Upper lobe of left lung (tissue), 6 donors: ENCODE results near the gene ADPGK. TPM values are rescaled to one million over a fixed set of nuclear protein-coding genes. Genes with fewer than 3 reads are reported as not detected.
A peak's percentile ranks its signal among the peaks of the same experiment; 100 is the strongest.

Experiments used
- ATAC-seq, 2 donors: fragments of 200-7000 bp; cut with Tn5 transposase; one replicate each; pipeline ENCODE4 v1.9.1; 2022; ENCODE audit warnings: mild to moderate bottlenecking in 2 of 2, moderate library complexity in 2 of 2; ENCODE audit not compliant: low FRiP score in 2 of 2
- DNase-seq, 2 donors: peaks; one replicate each; pipeline ENCODE4 v3.0.0-alpha.2; 2019 to 2020
- H3K27ac ChIP-seq, 4 donors: fragments of 200-600 bp; sonication (generic); one replicate each; pipeline ENCODE4 v1.5.1; 2016 to 2019
- H3K27me3 ChIP-seq, 4 donors: fragments of 200-600 bp; sonication (generic); one replicate each; pipeline ENCODE4 v1.5.1; 2017 to 2019
- H3K36me3 ChIP-seq, 4 donors: fragments of 200-600 bp; sonication (generic); one replicate each; pipeline ENCODE4 v1.5.1; 2016 to 2019
- H3K4me1 ChIP-seq, 4 donors: fragments of 200-600 bp; sonication (generic); one replicate each; pipeline ENCODE4 v1.5.1; 2018 to 2019
- H3K4me3 ChIP-seq, 4 donors: fragments of 200-600 bp; sonication (generic); one replicate each; pipeline ENCODE4 v1.5.1; 2017 to 2019; ENCODE audit warnings: mild to moderate bottlenecking in 2 of 4, moderate library complexity in 1 of 4
- H3K9me3 ChIP-seq, 4 donors: fragments of 200-600 bp; sonication (generic); one replicate each; pipeline ENCODE4 v1.5.1; 2018 to 2019
- EP300 ChIP-seq, 4 donors: sonication (generic); formaldehyde crosslinking; IDR thresholded peaks; one replicate each; pipeline ENCODE4 v1.5.1; 2017; ENCODE audit warnings: antibody characterized with exemption in 4 of 4, control low read depth in 2 of 4
- POLR2A ChIP-seq, 4 donors: fragments of 450-650 bp; IDR thresholded peaks; one replicate each; pipeline ENCODE4 v1.5.1; 2016 to 2017; ENCODE audit warnings: antibody characterized with exemption in 4 of 4, mild to moderate bottlenecking in 2 of 4
- POLR2AphosphoS5 ChIP-seq, 2 donors: sonication (generic); formaldehyde crosslinking; IDR thresholded peaks; one replicate each; pipeline ENCODE4 v1.5.1; 2017; ENCODE audit warnings: antibody characterized with exemption in 2 of 2
- WGBS, 2 donors: methylation state at CpG; one replicate each; pipeline ENCODE4 v1.1.5; 2017 to 2018; 5-methylcytosine and 5-hydroxymethylcytosine counted together
- total RNA-seq, 6 donors: library from RNA; depleted of rRNA in 4 of 6; stranded (reverse); fragments of >200 nt in 4 of 6; gene quantifications; one replicate each; pipeline versions ENCODE4 v1.1.0 to v1.2.1, GENCODE V29; 2016 to 2021
- TF ChIP-seq, protein P1 (sequence below), 6 experiments: fragments of 450-650 bp in 4 of 6; fragments of 200-600 bp in 2 of 6; sonication (generic) in 2 of 6; IDR thresholded peaks; one replicate each; pipeline ENCODE4 v1.5.1; 2016 to 2019; ENCODE audit warnings: antibody characterized with exemption in 6 of 6
- donor health status: DM: no; HTN: no; CAD: no; lungs with moderate emphysema.
- donor health status: DM: no; HTN: yes; CAD: no; lungs with severe emphysema.

The ADPGK gene
- total RNA-seq, 6 donors from 2014 or later = 71.5 to 211 (median 98.1) TPM

GRCh38 chr15:72786242-72786641, 2.7 kb upstream of the ADPGK start:
- no peaks in the 10 kb centered on the region for H3K9me3 ChIP-seq
- TF ChIP-seq EP300 (IDR thresholded peaks at IDR 0.05) (no peak), POLR2A (IDR thresholded peaks at IDR 0.05) (no peak), POLR2AphosphoS5 (IDR thresholded peaks at IDR 0.05) (no peak)
- TF ChIP-seq, protein P1, sequence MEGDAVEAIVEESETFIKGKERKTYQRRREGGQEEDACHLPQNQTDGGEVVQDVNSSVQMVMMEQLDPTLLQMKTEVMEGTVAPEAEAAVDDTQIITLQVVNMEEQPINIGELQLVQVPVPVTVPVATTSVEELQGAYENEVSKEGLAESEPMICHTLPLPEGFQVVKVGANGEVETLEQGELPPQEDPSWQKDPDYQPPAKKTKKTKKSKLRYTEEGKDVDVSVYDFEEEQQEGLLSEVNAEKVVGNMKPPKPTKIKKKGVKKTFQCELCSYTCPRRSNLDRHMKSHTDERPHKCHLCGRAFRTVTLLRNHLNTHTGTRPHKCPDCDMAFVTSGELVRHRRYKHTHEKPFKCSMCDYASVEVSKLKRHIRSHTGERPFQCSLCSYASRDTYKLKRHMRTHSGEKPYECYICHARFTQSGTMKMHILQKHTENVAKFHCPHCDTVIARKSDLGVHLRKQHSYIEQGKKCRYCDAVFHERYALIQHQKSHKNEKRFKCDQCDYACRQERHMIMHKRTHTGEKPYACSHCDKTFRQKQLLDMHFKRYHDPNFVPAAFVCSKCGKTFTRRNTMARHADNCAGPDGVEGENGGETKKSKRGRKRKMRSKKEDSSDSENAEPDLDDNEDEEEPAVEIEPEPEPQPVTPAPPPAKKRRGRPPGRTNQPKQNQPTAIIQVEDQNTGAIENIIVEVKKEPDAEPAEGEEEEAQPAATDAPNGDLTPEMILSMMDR (IDR thresholded peaks at IDR 0.05) = no peak
- ATAC-seq (no peak), DNase-seq (no peak)
- H3K36me3 ChIP-seq = peaks cover 0 to under 1% (median 0%) of the 10 kb centered on the region in 4 donors
- H3K27me3 ChIP-seq = no peaks in the 10 kb centered on the region
- H3K27ac ChIP-seq = no peak overlapping the region
- 92 to 94% methylated on average over 4 of the region's 4 CpGs for WGBS, 2 donors
- no peak overlapping the region for H3K4me3 ChIP-seq
- peaks cover 20 to 25% (median 22%) of the 10 kb centered on the region in 4 donors for H3K4me1 ChIP-seq

DNA sequence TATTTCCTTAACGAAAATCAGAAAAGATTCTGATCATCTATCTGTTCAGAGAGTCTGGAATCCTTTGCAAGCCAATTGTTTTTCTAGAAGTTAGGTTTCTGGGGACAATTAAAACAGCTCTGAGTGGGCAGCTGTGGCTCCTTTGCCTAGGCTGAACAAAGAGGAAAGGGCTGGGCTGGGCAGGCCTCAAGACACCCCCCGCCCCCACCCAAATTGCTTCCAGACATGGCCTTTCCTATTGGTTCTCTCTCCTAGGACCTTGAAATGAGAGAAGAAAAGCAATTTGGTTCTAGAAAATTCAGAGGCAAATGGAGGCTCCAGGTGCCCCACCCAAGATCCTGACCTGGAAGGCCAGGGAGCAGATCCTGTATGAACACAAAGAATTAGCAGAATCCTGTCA, 2.3 kb upstream of the ADPGK start:
- Histone ChIP-seq H3K27ac (peak overlapping the region in 1 of 4 donors; percentile 93), H3K27me3 (no peaks in the 10 kb centered on the region), H3K4me1 (peaks cover 24 to 29% (median 26%) of the 10 kb centered on the region in 4 donors), H3K36me3 (peaks cover 0 to 4% (median 0%) of the 10 kb centered on the region in 4 donors), H3K4me3 (no peak overlapping the region), H3K9me3 (no peaks in the 10 kb centered on the region)
- TF ChIP-seq POLR2AphosphoS5 (IDR thresholded peaks at IDR 0.05) = no peak
- DNase-seq (no peak), ATAC-seq (no peak)
- 78 to 91% methylated on average over 2 of the region's 2 CpGs for WGBS, 2 donors

- Histone ChIP-seq H3K4me3 (no peak overlapping the region), H3K27me3 (no peaks in the 10 kb centered on the region), H3K36me3 (peaks cover 0 to 6% (median 0%) of the 10 kb centered on the region in 4 donors), H3K27ac (peak overlapping the region in 1 of 4 donors; percentile 93), H3K9me3 (no peaks in the 10 kb centered on the region), H3K4me1 (peaks cover 24 to 33% (median 27%) of the 10 kb centered on the region in 4 donors)
- 66 to 77% methylated on average over 4 of the region's 4 CpGs for WGBS, 2 donors
- TF ChIP-seq, protein P1 (IDR thresholded peaks at IDR 0.05) = no peak
- DNase-seq = no peak
- no peak for ATAC-seq
Observed at GRCh38 chr15:72785432-72785831, 1.9 kb upstream of the ADPGK start.

DNA sequence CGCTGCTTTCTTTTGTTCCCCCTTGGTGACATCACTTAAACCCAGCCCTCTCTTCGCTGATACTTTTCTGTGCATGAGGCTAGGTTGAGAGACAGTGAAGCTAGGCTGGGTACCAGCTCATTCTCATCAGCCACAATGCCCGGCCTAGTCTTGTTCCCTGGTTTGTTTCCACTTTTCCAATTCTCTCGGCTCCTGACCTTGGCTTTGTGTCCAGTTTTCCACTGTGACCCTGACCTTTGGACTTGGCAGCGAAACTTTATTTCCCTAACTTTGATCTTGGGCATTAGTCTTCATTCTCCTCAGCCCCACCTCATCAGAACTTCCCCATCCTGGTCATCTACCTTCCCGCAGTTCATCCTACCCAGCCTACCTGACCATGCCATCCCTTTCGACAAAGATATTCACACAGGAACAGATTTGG, 908 bp upstream of the ADPGK start:
- Histone ChIP-seq H3K36me3 (peaks cover 0 to 6% (median 0%) of the 10 kb centered on the region in 4 donors), H3K4me1 (peaks cover 24 to 37% (median 29%) of the 10 kb centered on the region in 4 donors), H3K27me3 (no peaks in the 10 kb centered on the region), H3K4me3 (peak overlapping the region in 3 of 4 donors; percentile 84 to 100 (median 95)), H3K27ac (peak overlapping the region; percentile 93 to 98 (median 96)), H3K9me3 (no peaks in the 10 kb centered on the region)
- TF ChIP-seq, protein P1 (IDR thresholded peaks at IDR 0.05) = peak in 1 of 6 experiments; percentile 4
- TF ChIP-seq POLR2A (IDR thresholded peaks at IDR 0.05) = no peak
- DNase-seq (no peak), ATAC-seq (no peak)
- WGBS, 2 donors = 46% methylated on average over 7 of the region's 7 CpGs

DNA sequence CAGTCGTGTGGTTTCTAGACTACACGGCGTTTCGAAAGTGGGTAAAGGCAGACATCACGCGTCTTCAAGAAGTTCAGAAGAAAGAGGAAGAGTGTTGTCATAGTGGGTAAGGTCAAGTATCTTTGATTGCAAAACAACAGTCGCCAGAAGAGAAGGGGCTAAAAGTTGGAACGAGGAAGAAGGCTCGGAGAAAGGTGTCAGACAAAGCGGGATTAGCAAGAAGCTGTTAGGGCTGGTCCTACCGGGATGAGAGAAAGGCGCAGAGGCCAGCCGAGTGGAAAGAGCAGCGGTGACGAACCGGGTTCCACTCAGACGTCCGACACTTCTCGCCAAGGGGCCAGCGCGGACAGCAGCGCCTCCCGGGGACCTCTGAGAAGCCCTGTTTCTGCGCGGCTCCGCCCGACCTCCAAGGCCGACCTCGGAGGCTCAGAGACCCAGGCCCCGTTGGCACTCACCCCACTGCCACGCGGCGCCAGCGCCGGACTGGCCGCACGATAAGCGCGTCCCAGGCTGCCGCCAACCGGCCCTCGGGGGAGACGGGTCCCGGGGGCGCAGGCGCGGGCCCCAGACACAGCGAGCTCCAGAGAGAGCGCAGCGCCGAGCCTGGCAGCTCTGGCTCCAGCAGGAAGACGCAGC, 436 bp downstream of the ADPGK start:
- Histone ChIP-seq H3K4me3 (peak overlapping the region; percentile 84 to 100 (median 90)), H3K4me1 (peaks cover 24 to 37% (median 29%) of the 10 kb centered on the region in 4 donors), H3K27me3 (no peaks in the 10 kb centered on the region), H3K36me3 (peaks cover 0 to 14% (median under 1%) of the 10 kb centered on the region in 4 donors), H3K27ac (peak overlapping the region; percentile 93 to 98 (median 96)), H3K9me3 (no peaks in the 10 kb centered on the region)
- ATAC-seq = peak; percentile 52 to 63
- peak in 1 of 2 donors; percentile 65 for DNase-seq
- TF ChIP-seq, protein P1 (IDR thresholded peaks at IDR 0.05) = no peak
- TF ChIP-seq POLR2AphosphoS5 (IDR thresholded peaks at IDR 0.05) (peak in 1 of 2 donors; percentile 57), EP300 (IDR thresholded peaks at IDR 0.05) (peak in 1 of 4 donors; percentile 25), POLR2A (IDR thresholded peaks at IDR 0.05) (no peak)
- 0 to 1% methylated on average over 19 to 26 of the region's 52 CpGs for WGBS, 2 donors
